ENCODE results near the gene BAG5. TPM values are rescaled to one million over a fixed set of nuclear protein-coding genes. Genes with fewer than 3 reads are reported as not detected.
"Not testable (repeated sequence)": the region's sequence is repeated elsewhere in the genome, so short reads cannot be mapped to it uniquely, and the experiment has no call there.

Gene BAG5
- polyA plus RNA-seq, 3 donors, result 30.7 to 35.8 (median 33.5) TPM

GRCh38 chr14:103512701-103513611 is 49.5 kb downstream of the BAG5 start:
- no peak for DNase-seq (ENCODE audit: low read depth in 3 of 3, low spot score in 2 of 3)

DNA sequence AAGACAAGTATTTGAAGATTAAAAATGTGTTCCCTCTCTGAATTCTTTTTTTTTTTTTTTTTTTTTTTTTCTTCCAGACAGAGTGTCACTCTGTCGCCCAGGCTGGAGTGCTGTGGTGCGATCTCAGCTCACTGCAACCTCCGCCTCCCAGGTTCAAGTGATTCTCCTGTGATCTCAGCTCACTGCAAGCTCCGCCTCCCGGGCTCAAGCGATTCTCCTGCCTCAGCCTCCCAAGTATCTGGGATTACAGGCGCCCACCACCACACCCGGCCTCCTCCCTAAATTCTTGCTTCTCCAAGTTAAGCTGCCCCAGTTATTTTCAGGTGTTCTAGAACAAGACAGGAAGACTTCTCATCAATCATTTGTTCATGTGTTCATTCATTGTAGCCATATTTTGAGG is 50.3 kb downstream of the BAG5 start:
- not testable (repeated sequence) for DNase-seq (ENCODE audit: low read depth in 3 of 3, low spot score in 2 of 3)

DNA sequence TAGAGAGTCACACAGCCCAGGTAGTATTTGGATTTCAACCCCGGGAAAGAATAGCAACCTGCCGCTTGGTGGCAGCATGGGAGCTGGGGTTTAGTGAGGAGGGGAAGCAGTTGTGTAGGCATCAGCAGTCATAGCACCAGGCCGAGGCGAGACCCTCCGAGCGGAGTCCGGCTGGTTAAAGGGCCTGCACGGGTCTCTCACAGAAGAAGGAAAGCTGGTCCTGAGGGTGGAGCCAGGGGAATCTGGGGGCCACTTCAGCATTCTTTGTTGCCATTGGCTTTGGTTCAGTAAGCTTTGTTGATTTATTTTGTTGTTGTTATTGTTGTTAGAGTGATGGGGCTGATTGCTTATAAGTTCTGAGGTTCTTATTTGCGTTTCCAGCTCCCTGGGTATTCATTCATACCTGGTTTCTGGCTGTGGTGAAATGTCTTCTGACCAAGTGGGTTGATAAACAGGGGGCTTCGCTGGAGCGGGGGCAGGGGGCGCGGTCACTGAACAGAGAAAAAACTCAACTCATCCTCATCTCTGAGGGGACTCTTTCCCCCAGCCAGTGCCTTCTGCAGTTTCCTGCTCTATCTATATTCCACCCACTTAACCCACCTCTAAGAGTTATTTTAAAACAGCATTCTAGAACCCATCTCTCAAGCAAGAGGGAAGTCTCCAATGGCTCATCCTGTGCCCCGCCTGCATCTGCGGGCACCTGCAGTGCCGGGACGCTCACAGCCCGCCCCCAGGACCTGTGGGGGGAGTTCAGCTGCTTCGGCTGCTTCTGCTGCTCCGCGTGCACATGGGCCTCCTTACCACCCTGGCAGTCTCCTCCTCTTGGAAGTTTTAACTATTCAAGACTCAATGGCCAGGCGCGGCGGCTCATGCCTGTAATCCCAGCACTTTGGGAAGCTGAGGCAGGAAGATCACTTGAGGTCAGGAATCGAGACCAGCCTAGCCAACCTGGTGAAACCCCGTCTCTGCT is 51.4 kb downstream of the BAG5 start:
- DNase-seq (ENCODE audit: low read depth in 3 of 3, low spot score in 2 of 3), result no peak

GRCh38 chr14:103509864-103510723 is 52.4 kb downstream of the BAG5 start:
- no peak for DNase-seq (ENCODE audit: low read depth in 3 of 3, low spot score in 2 of 3)

DNA sequence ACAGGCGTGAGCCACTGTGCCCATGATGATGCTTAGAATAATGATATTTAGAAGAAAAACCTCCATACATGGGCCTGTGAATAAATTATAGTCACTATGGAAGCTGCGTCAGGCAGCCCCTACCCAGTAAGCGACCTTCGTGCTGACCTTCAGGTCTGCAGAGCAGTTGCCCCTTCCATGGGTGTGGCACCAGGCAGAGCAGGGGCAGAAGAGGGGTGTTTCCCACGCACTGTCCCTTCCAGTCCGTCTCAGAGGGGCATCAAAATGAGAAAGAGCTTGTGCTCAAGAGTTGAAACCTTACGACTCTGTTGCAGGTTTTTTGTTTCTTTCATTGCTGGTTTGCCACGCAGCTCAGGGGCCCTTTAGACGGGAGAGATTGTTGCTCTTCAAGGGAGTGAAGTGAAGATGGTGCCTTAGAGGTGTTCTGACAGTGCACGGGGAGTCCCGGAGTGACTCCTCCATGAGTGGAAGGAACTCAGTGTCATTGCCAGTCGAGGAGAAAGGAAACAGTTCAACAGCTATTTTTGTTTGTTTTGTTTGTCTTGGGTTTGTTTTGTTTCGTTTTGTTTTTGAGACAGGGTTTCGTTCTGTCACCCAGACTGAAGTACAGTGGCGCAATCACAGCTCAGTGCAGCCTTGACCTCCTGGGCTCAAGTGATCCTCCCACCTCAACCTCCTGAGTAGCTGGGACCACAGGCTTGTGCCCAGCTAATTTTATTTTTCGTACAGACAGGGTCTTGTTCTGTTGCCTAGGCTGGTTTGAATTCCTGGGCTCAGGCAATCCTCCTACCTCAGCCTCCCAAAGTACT is 53.7 kb downstream of the BAG5 start:
- DNase-seq (ENCODE audit: low read depth in 3 of 3, low spot score in 2 of 3), result no peak

DNA sequence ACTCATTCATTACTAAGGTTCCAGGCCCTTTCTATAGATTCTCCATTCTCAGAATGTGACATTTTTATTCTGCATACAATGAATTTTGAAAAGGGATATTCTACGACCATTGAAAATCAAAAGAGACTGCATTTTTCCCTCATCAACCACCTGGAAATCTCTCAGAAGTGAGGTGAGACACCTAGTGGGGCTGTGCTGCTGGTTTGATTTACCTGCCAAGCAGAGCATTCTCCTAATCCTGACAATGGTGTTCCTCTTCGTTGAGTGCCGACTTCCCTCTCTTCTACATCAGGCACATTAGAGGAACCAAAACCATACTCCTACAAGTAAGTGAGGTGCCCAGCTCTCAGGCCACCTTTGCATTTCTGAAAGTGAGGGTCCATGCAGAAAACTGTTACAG is 54.7 kb downstream of the BAG5 start:
- DNase-seq (ENCODE audit: low read depth in 3 of 3, low spot score in 2 of 3), result no peak

Other genes with a start within 250 kb of the BAG5 start
- 100 to 1,000 TPM; 258 to 291 (median 266) TPM for gene EIF5, start 228.4 kb downstream of the BAG5 start, polyA plus RNA-seq (ENCODE audit: insufficient read length in 3 of 3)
- 10 to 100 TPM; 87.3 to 99.0 (median 97.8) TPM for gene MARK3, start 177.2 kb downstream of the BAG5 start, polyA plus RNA-seq (ENCODE audit: insufficient read length in 3 of 3)
- gene CKB, start 39.8 kb downstream of the BAG5 start, polyA plus RNA-seq (ENCODE audit: insufficient read length in 3 of 3), result 100 to 1,000 TPM in 2 of 3 donors, 10 to 100 TPM in 1; 98.8 to 122 (median 118) TPM
- gene TRMT61A, start 33.5 kb downstream of the BAG5 start, polyA plus RNA-seq (ENCODE audit: insufficient read length in 3 of 3), result 1 to 10 TPM; 5.7 to 6.8 (median 5.9) TPM
- gene COA8, start 303 bp upstream of the BAG5 start, polyA plus RNA-seq (ENCODE audit: insufficient read length in 3 of 3), result 10 to 100 TPM; 39.5 to 40.1 (median 39.5) TPM
- gene KLC1, start 66.6 kb upstream of the BAG5 start, polyA plus RNA-seq (ENCODE audit: insufficient read length in 3 of 3), result 10 to 100 TPM; 81.6 to 89.5 (median 85.6) TPM
- gene XRCC3, start 152.8 kb upstream of the BAG5 start, polyA plus RNA-seq (ENCODE audit: insufficient read length in 3 of 3), result 10 to 100 TPM; 11.3 to 13.5 (median 12.2) TPM
- 10 to 100 TPM; 48.7 to 53.6 (median 49.6) TPM for gene ZFYVE21, start 153.2 kb upstream of the BAG5 start, polyA plus RNA-seq (ENCODE audit: insufficient read length in 3 of 3)